KMS-11 (cell line): ENCODE measurements around the gene MICAL3.

Experiments
- H2AFZ ChIP-seq: fragments of 200-600 bp; sonication (generic); 2 replicates; pipeline ENCODE4 v1.6.1; 2016; ENCODE audit warnings: antibody characterized with exemption, mixed run types, low read depth
- H3K27ac ChIP-seq: fragments of 200-600 bp; sonication (generic); 2 replicates; pipeline ENCODE4 v1.6.1; 2016; ENCODE audit warnings: mild to moderate bottlenecking, mixed run types
- H3K27me3 ChIP-seq: fragments of 200-600 bp; sonication (generic); 2 replicates; pipeline ENCODE4 v1.6.1; 2017; ENCODE audit warnings: mild to moderate bottlenecking, low read depth, mixed run types, moderate library complexity; ENCODE audit not compliant: insufficient read depth
- H3K36me3 ChIP-seq: fragments of 200-600 bp; sonication (generic); 2 replicates; pipeline ENCODE4 v1.6.1; 2017; ENCODE audit warnings: mild to moderate bottlenecking, mixed run types; ENCODE audit not compliant: insufficient read depth
- H3K4me1 ChIP-seq: fragments of 200-600 bp; sonication (generic); 2 replicates; pipeline ENCODE4 v1.6.1; 2016; ENCODE audit warnings: mild to moderate bottlenecking, low read depth, mixed run types; ENCODE audit not compliant: poor library complexity, severe bottlenecking
- H3K4me2 ChIP-seq: fragments of 200-600 bp; sonication (generic); 2 replicates; pipeline ENCODE4 v1.7.0; 2016; ENCODE audit warnings: mild to moderate bottlenecking, mixed run types
- H3K4me3 ChIP-seq: fragments of 200-600 bp; sonication (generic); IDR thresholded peaks from 2 replicates; pipeline ENCODE4 v1.6.1; 2017; ENCODE audit warnings: low read depth, low read length, mixed read lengths; ENCODE audit not compliant: insufficient read depth
- H3K79me2 ChIP-seq: fragments of 200-600 bp; sonication (generic); 2 replicates; pipeline ENCODE4 v1.6.1; 2016; ENCODE audit warnings: low read depth, mixed run types; ENCODE audit not compliant: insufficient read depth
- H3K9ac ChIP-seq: fragments of 200-600 bp; sonication (generic); 2 replicates; pipeline ENCODE4 v1.6.1; 2016; ENCODE audit warnings: mild to moderate bottlenecking, mixed run types
- H4K20me1 ChIP-seq: fragments of 200-600 bp; sonication (generic); 2 replicates; pipeline ENCODE4 v1.6.1; 2016; ENCODE audit warnings: mild to moderate bottlenecking, mixed run types; ENCODE audit not compliant: insufficient read depth
- TF ChIP-seq, protein P1 (sequence below): fragments of 200-600 bp; sonication (generic); conservative IDR thresholded peaks from 2 replicates; pipeline ENCODE4 v1.6.1; 2017; ENCODE audit warnings: low read depth, mild to moderate bottlenecking, antibody characterized with exemption, low read length, moderate library complexity, mixed read lengths

MICAL3 gene

DNA sequence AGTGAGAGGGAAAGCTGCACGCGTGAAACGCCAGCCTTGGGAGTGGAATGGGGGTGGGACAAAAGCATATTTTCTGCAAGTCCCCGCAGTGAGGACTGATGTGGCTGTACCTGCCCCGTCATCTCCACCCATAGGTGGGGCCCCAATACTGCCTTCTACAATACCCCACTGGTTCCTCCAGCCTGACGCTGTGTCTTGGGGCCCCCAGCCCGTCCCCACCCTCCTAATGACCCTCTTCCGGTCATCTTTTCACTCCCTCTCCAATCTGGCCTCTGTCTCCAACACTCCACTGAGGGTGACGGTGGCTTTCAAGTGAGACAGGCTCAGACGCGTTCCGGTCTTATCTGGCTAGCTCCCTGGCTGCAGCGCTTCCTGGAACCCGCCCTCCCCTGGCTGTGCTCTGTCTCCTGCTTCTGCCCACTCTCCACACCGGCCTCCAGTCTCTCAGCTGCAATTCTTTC is 104.2 kb downstream of the MICAL3 start:
- Histone ChIP-seq H3K4me2 (no peak overlapping the region), H3K27me3 (no peaks in the 10 kb centered on the region), H3K9ac (no peak overlapping the region), H3K27ac (no peak overlapping the region), H4K20me1 (0 out of 2 replicates have a peak, but pooled peaks cover 12% of the 10 kb centered on the region), H3K36me3 (no peaks in the 10 kb centered on the region), H2AFZ (no peak overlapping the region), H3K79me2 (peaks cover 71% of the 10 kb centered on the region), H3K4me3 (no peak overlapping the region), H3K4me1 (peaks cover 67% of the 10 kb centered on the region)
- TF ChIP-seq, protein P1, sequence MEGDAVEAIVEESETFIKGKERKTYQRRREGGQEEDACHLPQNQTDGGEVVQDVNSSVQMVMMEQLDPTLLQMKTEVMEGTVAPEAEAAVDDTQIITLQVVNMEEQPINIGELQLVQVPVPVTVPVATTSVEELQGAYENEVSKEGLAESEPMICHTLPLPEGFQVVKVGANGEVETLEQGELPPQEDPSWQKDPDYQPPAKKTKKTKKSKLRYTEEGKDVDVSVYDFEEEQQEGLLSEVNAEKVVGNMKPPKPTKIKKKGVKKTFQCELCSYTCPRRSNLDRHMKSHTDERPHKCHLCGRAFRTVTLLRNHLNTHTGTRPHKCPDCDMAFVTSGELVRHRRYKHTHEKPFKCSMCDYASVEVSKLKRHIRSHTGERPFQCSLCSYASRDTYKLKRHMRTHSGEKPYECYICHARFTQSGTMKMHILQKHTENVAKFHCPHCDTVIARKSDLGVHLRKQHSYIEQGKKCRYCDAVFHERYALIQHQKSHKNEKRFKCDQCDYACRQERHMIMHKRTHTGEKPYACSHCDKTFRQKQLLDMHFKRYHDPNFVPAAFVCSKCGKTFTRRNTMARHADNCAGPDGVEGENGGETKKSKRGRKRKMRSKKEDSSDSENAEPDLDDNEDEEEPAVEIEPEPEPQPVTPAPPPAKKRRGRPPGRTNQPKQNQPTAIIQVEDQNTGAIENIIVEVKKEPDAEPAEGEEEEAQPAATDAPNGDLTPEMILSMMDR, result no peak

GRCh38 chr22:17919276-17920144 is 104.9 kb downstream of the MICAL3 start:
- Histone ChIP-seq H2AFZ (no peak overlapping the region), H4K20me1 (0 out of 2 replicates have a peak, but pooled peaks cover 12% of the 10 kb centered on the region), H3K27me3 (no peaks in the 10 kb centered on the region), H3K4me1 (peaks cover 68% of the 10 kb centered on the region), H3K79me2 (peaks cover 67% of the 10 kb centered on the region), H3K9ac (no peak overlapping the region), H3K36me3 (no peaks in the 10 kb centered on the region), H3K4me2 (no peak overlapping the region), H3K27ac (no peak overlapping the region), H3K4me3 (no peak overlapping the region)
- TF ChIP-seq, protein P1, result no peak

DNA sequence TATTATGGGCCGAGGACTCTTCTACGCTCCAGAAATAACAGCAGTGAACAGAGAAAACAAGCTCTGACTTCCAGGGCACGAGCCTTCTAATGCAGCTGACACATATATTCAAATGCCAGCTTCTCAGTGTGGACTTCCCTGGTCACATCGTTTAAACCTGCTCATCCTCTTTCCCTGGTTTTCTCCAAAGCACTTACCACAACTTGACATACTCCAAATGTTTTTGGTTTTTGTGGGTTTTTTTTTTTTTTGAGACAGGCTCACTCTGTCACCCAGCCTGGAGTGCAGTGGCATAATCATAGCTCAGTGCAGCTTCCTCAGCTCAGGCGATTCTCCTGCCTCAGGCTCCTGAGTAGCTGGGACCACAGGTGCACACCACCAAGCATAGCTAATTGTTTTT is 105.5 kb downstream of the MICAL3 start:
- H3K27ac ChIP-seq, result no peak overlapping the region
- no peak overlapping the region for H3K9ac ChIP-seq
- TF ChIP-seq, protein P1, result no peak
- H3K27me3 ChIP-seq, result no peaks in the 10 kb centered on the region
- peaks cover 67% of the 10 kb centered on the region for H3K79me2 ChIP-seq
- no peak overlapping the region for H3K4me2 ChIP-seq
- no peak overlapping the region for H3K4me3 ChIP-seq
- H2AFZ ChIP-seq, result no peak overlapping the region
- H3K36me3 ChIP-seq, result no peaks in the 10 kb centered on the region
- peaks cover 68% of the 10 kb centered on the region for H3K4me1 ChIP-seq
- H4K20me1 ChIP-seq, result 0 out of 2 replicates have a peak, but pooled peaks cover 6% of the 10 kb centered on the region

DNA sequence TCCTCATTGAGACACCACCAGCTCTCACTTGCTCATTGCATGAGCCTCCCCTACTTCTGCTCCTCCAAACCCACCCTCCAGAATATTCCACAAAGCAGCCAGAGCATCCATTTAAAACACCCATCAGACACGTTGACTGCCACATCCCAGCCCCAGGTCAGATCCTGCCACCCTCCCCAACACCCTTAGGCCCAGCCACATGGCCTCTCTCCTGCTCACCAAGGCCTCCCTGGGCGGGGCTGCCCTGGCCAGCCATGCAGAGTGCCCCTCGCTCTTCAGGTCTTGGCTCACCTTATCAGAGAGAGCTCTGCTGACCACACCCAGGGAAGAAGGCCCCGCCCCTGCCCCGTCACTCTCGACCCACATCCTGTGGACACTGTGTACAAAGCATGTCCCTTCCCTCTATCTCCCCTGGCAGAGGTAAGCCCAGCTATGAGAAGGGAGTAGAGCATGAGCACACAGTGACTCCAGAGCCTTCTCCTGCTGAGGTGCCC is 106.8 kb downstream of the MICAL3 start:
- H2AFZ ChIP-seq, result no peak overlapping the region
- H3K36me3 ChIP-seq, result no peaks in the 10 kb centered on the region
- TF ChIP-seq, protein P1, result no peak
- peaks cover 63% of the 10 kb centered on the region for H3K79me2 ChIP-seq
- H4K20me1 ChIP-seq, result no peaks in the 10 kb centered on the region
- no peak overlapping the region for H3K9ac ChIP-seq
- H3K27ac ChIP-seq, result no peak overlapping the region
- no peaks in the 10 kb centered on the region for H3K27me3 ChIP-seq
- no peak overlapping the region for H3K4me2 ChIP-seq
- H3K4me3 ChIP-seq, result no peak overlapping the region
- peaks cover 61% of the 10 kb centered on the region for H3K4me1 ChIP-seq
